Activated CD4-positive, alpha-beta T cell treated with anti-CD3 and anti-CD28 coated beads, Interleukin-2, amount 10 ng/mL, durations not matched to agents 7 days and 5 days (primary cell): ENCODE results near the gene SLC26A8. TPM values are rescaled to one million over a fixed set of nuclear protein-coding genes. Genes with fewer than 3 reads are reported as not detected.
"Not testable (repeated sequence)": the region's sequence is repeated elsewhere in the genome, so short reads cannot be mapped to it uniquely, and the experiment has no call there.

ENCODE experiments used
- CTCF ChIA-PET: fragments of 350-600 bp; sonication (Branson Sonifier 250); formaldehyde crosslinking; loops from one replicate; lab custom pipeline; 2021; ENCODE audit warnings: antibody characterized with exemption; lab: Charles Lee
- POLR2A ChIA-PET: fragments of 350-600 bp; sonication (Branson Sonifier 250); formaldehyde crosslinking; loops from one replicate; lab custom pipeline; 2021; ENCODE audit warnings: antibody characterized with exemption; lab: Charles Lee
- DNase-seq: peaks from one replicate; pipeline ENCODE4 v3.0.0-alpha.2; 2020
- H3K27ac Mint-ChIP-seq: one replicate; pipeline ENCODE4 v1.8.0; 2021; ENCODE audit warnings: mild to moderate bottlenecking, moderate library complexity, mixed read lengths
- H3K27me3 Mint-ChIP-seq: one replicate; pipeline ENCODE4 v1.8.0; 2021; ENCODE audit warnings: mixed read lengths
- H3K36me3 Mint-ChIP-seq: one replicate; pipeline ENCODE4 v1.8.0; 2021; ENCODE audit warnings: low read depth, mixed read lengths
- H3K4me1 Mint-ChIP-seq: one replicate; pipeline ENCODE4 v1.8.0; 2021; ENCODE audit warnings: mixed read lengths
- H3K4me3 Mint-ChIP-seq: one replicate; pipeline ENCODE4 v1.8.0; 2021; ENCODE audit warnings: mild to moderate bottlenecking, moderate library complexity, mixed read lengths
- H3K9me3 Mint-ChIP-seq: one replicate; pipeline ENCODE4 v1.8.0; 2021; ENCODE audit warnings: mixed read lengths
- total RNA-seq, 2 experiments: library from RNA; stranded (reverse); gene quantifications; one replicate each; pipeline ENCODE4 v1.2.3, GENCODE V29; 2021

The SLC26A8 gene
- total RNA-seq, 2 experiments from 2014 or later: not detected

DNA sequence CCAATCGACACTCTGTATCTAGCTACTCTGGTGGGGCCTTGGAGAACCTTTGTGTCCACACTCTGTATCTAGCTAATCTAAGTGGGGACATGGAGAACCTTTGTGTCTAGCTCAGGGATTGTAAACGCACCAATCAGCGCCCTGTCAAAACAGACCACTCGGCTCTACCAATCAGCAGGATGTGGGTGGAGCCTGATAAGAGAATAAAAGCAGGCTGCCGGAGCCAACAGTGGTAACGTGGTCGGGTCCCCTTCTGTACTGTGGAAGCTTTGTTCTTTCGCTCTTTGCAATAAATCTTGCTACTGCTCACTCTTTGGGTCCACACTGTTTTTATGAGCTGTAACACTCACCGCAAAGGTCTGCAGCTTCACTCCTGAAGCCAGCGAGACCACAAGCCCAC, 92.6 kb downstream of the SLC26A8 start:
- CTCF ChIA-PET, H3K4me1 Mint-ChIP-seq, H3K27ac Mint-ChIP-seq, DNase-seq, H3K36me3 Mint-ChIP-seq, H3K4me3 Mint-ChIP-seq, POLR2A ChIA-PET, H3K9me3 Mint-ChIP-seq, H3K27me3 Mint-ChIP-seq: not testable (repeated sequence)

DNA sequence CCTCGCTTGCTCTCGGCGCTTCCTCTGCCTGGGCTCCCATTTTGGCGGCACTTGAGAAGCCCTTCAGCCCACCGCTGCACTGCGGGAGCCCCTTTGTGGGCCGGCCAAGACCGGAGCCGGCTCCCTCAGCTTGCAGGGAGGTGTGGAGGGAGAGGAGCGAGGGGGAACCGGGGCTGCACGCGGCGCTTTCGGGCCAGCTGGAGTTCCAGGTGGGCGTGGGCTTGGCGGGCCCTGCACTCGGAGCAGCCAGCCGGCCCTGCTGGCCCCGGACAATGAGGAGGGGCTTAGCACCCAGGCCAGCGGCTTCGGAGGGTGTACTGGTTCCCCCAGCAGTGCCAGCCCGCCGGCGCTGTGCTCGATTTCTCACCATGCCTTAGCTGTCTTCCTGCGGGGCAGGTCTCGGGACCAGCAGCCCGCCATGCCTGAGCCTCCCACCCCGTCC, 93.3 kb downstream of the SLC26A8 start:
- H3K4me1 Mint-ChIP-seq: peaks cover 3% of the 10 kb centered on the region
- H3K4me3 Mint-ChIP-seq: no peak overlapping the region
- peaks cover 6% of the 10 kb centered on the region for H3K36me3 Mint-ChIP-seq
- H3K27me3 Mint-ChIP-seq: peaks cover 5% of the 10 kb centered on the region
- no peaks in the 10 kb centered on the region for H3K9me3 Mint-ChIP-seq
- ChIA-PET CTCF (no interaction called here), POLR2A (no interaction called here)
- DNase-seq: no peak
- H3K27ac Mint-ChIP-seq: no peak overlapping the region

DNA sequence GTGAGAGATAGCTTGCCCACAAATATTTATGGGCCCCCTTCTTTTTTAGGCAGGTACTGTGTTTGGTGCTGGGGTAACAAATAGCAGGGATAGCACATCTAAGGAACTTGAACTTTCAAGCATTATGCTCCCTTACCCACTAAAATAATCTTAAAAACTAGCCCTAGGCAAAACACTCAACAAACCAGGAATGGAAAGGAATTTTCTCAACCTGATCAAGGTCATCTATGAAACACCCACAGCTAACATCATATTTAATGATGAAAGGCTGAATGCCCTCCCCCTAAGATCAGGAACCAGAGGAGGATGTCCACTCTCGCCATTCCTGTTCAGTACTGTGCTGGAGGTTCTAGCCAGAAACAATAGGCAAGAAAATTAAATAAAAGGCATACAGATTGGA, 94.8 kb downstream of the SLC26A8 start:
- no peak for DNase-seq
- peaks cover 9% of the 10 kb centered on the region for H3K36me3 Mint-ChIP-seq
- H3K4me1 Mint-ChIP-seq: peaks cover 3% of the 10 kb centered on the region
- POLR2A ChIA-PET: no interaction called here
- no peak overlapping the region for H3K4me3 Mint-ChIP-seq
- no peaks in the 10 kb centered on the region for H3K9me3 Mint-ChIP-seq
- CTCF ChIA-PET: interaction anchor here (0.6 kb wide), 1 partner anchor 388 kb away, joined by 3 read pairs; no protein-coding TSS in a partner anchor
- H3K27ac Mint-ChIP-seq: no peak overlapping the region
- peaks cover 3% of the 10 kb centered on the region for H3K27me3 Mint-ChIP-seq

DNA sequence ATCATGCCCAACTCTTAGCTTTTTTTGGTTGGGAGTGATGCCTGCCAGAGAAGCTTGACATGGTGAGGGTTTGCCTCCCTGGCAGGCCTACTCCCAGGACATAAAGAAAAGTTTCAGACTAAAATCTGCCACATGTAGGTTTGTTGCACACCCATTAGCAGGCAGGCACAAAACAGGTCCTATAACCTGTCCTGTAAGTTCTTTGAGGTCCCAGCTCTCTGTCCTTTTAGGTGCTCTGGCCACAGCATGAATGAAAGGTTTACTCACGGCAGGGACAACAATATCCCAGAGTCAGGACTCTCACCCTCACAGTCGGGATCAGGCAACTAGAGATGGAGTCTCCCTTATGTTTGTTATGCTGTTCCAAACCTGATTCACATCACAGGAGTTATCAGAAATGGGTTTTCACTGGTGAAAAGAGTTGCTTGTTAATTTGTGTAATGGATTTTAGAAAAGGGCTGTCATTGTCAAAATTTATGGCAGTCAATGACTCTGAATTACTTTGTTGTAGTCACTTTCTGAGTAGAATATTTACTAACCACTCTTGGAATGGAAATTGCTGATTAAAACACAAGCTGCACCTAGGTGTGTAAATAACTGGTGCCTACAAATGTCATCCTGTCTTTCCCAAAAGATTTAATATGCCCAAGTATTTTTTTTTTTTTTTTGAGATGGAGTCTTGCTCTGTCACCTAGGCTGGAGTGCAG, 97.8 kb downstream of the SLC26A8 start:
- H3K27me3 Mint-ChIP-seq: no peaks in the 10 kb centered on the region
- ChIA-PET POLR2A (no interaction called here), CTCF (no interaction called here)
- H3K27ac Mint-ChIP-seq: no peak overlapping the region
- DNase-seq: no peak
- no peaks in the 10 kb centered on the region for H3K9me3 Mint-ChIP-seq
- H3K4me1 Mint-ChIP-seq: peaks cover 13% of the 10 kb centered on the region
- H3K36me3 Mint-ChIP-seq: peaks cover 6% of the 10 kb centered on the region
- no peak overlapping the region for H3K4me3 Mint-ChIP-seq

DNA sequence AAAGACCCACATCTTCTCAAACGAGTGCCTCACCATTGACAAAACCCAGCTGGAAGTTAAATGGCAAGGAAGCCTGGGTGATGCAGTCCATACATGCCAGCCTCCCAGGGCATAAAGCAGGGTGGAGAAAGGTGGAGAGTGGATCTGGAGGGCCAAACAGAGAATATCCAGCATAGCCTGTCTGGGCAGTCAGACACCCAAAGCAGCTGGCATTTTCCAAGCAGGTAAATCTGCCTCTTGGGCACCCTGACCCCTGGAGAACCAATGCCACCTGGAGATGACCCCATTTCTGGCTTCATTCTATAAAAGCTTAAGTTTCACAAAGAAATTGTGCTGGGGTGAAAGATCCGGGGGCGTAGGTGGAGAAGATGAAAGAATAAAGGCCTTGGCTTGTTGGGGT, 98.5 kb downstream of the SLC26A8 start:
- no peak overlapping the region for H3K4me3 Mint-ChIP-seq
- peaks cover 16% of the 10 kb centered on the region for H3K4me1 Mint-ChIP-seq
- peaks cover 6% of the 10 kb centered on the region for H3K36me3 Mint-ChIP-seq
- no peak for DNase-seq
- no peaks in the 10 kb centered on the region for H3K27me3 Mint-ChIP-seq
- CTCF ChIA-PET: no interaction called here
- POLR2A ChIA-PET: no interaction called here
- H3K9me3 Mint-ChIP-seq: no peaks in the 10 kb centered on the region
- H3K27ac Mint-ChIP-seq: no peak overlapping the region

DNA sequence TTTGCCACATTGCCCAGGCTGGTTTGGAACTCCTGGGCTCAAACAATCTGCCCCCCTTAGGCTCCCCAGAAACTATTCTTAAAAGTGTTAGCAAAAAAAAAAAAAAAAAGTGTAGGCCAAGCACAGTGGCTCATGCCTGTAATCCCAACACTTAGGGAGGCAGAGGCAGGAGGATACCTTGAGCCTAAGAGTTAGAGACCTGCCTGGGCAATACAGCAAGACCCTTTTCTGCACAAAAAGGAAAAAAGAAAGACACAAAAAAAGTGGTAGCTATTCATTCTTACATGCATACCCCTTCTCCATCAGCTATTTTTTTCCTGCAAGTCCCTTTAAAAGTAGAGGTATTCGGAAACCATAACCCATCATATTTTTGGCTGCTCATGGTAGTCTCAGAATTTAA, 100.3 kb downstream of the SLC26A8 start:
- Mint-ChIP-seq H3K4me3 (no peak overlapping the region), H3K36me3 (peaks cover 3% of the 10 kb centered on the region), H3K27ac (no peak overlapping the region), H3K27me3 (no peaks in the 10 kb centered on the region), H3K4me1 (peaks cover 19% of the 10 kb centered on the region), H3K9me3 (no peaks in the 10 kb centered on the region)
- ChIA-PET CTCF (interaction anchor here (0.6 to 1.0 kb wide), 2 partner anchors 11 to 219 kb away, joined by 3 to 4 read pairs; no protein-coding TSS in a partner anchor), POLR2A (no interaction called here)
- no peak for DNase-seq

DNA sequence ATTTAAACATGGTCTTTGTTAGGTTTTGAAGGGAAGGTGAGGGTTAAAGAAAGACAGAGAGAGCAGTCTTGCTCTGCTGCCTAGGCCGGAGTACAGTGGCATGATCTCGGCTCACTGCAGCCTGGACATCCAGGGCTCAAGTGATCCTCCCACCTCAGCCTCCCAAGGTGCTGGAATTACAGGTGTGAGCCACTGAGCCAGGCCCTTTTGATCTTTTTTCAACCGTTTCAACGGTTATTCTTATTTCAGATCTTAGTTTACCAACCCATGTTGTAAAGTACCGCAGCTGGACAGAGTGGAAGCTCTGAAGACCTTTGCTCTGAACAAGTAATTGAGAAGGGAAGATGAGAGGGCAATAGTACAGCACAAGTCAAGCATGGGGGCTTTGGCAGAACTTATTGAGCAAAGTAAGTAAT, 102.3 kb downstream of the SLC26A8 start:
- ChIA-PET CTCF (interaction anchor here (0.5 kb wide), 1 partner anchor 436 kb away, joined by 3 read pairs; no protein-coding TSS in a partner anchor), POLR2A (no interaction called here)
- no peak for DNase-seq
- no peaks in the 10 kb centered on the region for H3K9me3 Mint-ChIP-seq
- H3K27me3 Mint-ChIP-seq: no peaks in the 10 kb centered on the region
- H3K27ac Mint-ChIP-seq: no peak overlapping the region
- H3K4me1 Mint-ChIP-seq: peaks cover 38% of the 10 kb centered on the region
- peak overlapping the region; percentile 89 for H3K4me3 Mint-ChIP-seq
- H3K36me3 Mint-ChIP-seq: peaks cover 10% of the 10 kb centered on the region

DNA sequence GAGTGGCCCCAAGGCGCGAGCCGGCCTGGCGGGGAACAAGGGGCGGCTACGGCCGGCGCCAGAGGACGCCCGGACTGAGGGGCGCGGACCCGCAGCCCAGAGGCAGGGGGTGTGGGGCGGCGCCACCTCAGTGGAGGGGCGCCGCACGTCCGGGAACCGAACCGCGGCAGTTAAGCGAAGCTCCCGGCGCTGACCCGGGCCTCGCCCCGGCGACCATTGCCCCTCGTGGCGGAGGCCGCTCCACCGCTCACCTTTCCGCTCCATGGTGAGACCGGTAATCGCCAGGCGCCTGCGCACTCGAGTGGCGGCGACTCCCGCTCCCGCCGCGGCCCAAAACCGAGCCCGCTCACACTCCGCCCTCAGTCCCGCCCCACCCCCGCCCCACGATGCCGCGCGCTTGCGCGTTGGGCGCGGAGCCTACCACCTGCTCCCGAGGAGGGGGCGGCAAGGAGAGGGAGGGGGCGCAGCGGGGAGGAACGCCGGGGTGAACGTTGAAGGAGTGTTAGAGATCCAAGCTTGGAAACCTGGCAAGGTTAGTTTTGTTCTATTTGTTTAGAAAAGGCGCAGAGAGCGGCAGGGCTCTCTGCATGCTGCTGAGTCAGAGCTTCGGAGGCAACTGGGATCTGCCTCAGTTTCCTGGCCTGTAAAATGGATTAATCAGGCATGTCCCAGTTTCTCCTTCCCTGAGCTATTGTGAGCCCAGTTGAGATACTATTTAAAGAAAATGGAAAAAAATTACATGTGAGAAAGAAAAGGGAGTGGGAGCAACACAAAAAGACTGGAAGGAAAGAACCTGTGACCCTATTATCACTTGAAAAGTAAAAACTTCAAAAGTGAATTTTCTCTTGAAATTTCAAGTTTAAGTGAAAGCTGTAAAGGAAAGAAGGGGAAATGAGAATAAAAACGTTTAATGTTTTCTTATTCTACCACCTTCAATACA, 103.4 kb downstream of the SLC26A8 start, which contains the start of gene SRPK1:
Gene SRPK1 (minus strand): TSS at position 306 of the 940 bp plus-strand sequence. CDS start 42 bp downstream, at position 264.
- peaks cover 43% of the 10 kb centered on the region for H3K4me1 Mint-ChIP-seq
- no peaks in the 10 kb centered on the region for H3K27me3 Mint-ChIP-seq
- H3K27ac Mint-ChIP-seq: peak within 1 kb of the TSS; percentile 92
- no peaks in the 10 kb centered on the region for H3K9me3 Mint-ChIP-seq
- DNase-seq: peak; percentile 88
- H3K36me3 Mint-ChIP-seq: peaks cover 15% of the 10 kb centered on the region
- peak within 1 kb of the TSS; percentile 93 for H3K4me3 Mint-ChIP-seq
- POLR2A ChIA-PET: no interaction called here
- CTCF ChIA-PET: no interaction called here

DNA sequence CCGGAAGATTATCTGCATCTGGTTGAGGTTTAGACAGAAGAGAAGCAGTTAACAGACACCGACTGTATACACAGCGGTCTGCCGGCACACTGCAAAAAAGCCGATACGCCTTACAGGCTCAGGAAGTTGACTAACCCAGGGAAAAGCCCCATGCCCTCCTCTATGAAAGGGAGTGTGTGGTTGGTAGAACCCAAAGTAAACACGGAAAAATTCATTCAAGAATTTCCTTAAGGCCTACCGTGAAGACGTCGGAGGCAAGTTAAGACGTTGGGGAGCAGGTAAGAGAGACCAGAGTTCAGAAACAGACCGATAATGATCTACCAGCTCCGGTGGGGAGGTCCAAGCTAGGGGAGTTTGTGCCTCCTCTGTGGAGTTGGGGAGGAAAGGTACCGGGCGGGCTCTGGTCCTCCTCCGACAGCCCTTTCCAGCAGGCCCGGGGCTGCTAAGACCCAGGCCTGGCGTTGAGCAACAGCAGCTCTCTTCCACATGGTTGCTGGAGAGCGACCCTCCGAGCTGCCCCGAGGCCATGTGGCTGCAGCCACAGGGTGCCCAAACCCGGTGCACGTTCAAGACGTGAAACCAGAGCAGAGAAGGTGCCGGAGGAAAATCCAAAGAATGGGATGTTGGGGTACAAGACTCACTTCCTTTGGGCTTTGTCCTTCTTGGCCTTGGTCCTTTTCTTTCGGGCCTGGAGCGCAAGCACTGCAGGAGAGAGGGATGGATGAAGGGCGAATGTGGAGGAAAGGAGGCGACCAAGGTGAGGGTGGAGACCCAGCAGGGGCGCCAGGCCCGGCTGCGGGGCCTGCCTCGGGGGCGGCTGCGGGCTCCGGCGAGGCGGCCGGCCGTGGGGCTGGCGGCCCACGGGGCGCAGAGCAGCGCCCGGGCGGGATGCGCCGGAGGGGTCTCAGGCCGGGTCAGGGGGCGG, 104.4 kb downstream of the SLC26A8 start:
- Mint-ChIP-seq H3K36me3 (peaks cover 20% of the 10 kb centered on the region), H3K27ac (peak overlapping the region; percentile 92), H3K4me3 (peak overlapping the region; percentile 93), H3K4me1 (peaks cover 43% of the 10 kb centered on the region), H3K9me3 (no peaks in the 10 kb centered on the region), H3K27me3 (no peaks in the 10 kb centered on the region)
- CTCF ChIA-PET: interaction anchor here (1.4 kb wide), 1 partner anchor 89 kb away, joined by 3 read pairs; no protein-coding TSS in a partner anchor
- POLR2A ChIA-PET: no interaction called here
- DNase-seq: peak; percentile 56

DNA sequence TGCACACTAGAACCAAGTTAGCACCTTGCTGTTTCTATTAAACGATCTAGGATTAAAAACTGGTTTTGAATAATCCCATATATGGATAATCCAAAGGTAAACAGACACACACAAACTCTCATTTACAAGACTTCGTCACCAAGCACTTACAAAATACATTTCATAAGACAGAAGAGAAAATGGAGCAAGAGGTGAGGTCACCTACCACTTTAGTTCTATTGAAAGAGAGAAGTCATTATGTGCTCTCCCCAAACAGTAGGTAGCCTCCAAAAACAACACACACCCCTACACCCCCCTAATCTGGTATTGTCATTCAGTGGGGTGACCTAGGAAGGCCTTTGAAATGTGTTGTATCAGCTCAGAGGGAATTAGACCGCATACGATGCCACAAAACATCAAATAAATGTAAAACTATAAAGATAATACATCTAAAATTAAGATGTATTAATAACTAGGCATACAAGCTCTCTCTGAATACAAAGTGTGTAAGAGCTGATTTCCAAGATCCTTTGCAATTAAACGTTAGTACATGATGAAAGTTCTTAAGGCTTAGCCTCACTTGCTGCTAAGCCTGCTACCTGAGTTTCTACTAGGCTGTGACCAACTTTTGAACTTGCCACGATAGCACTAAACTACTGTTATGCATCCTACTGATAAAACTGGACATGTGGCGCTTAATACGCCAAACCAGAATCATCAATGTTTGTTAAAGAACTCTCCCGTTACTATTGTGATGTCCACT, 105.2 kb downstream of the SLC26A8 start:
- DNase-seq: peak; percentile 10

DNA sequence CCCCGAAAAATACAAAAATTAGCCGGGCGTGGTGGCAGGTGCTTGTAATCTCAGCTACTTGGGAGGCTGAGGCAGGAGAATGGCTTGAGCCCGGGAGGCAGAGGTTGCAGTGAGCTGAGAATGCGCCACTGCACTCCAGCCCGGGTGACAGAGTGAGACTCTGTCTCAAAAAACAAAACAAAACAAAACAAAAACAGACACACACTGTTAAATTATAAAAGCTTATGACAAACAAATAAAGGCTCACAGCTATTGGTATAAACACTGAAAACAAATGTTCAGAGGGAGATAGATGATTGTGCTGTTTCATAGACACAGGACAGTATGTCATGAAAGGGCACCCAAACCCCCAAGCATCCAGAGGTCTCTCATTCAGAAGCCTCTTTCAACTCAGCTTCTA, 107.5 kb downstream of the SLC26A8 start:
- POLR2A ChIA-PET, H3K9me3 Mint-ChIP-seq, H3K27me3 Mint-ChIP-seq, DNase-seq, H3K4me3 Mint-ChIP-seq: not testable (repeated sequence)
- H3K4me1 Mint-ChIP-seq: peaks cover 33% of the 10 kb centered on the region
- CTCF ChIA-PET: interaction anchor here (0.6 to 1.4 kb wide), 3 partner anchors 111 to 605 kb away, joined by 3 to 4 read pairs (median 4); partner anchors contain the start of gene MAPK14
- H3K36me3 Mint-ChIP-seq: peaks cover 42% of the 10 kb centered on the region
- H3K27ac Mint-ChIP-seq: peak overlapping the region; percentile 31

More for the DNA sequence above, 105.2 kb downstream of the SLC26A8 start:
- Mint-ChIP-seq H3K4me3 (peak overlapping the region; percentile 93), H3K36me3 (peaks cover 22% of the 10 kb centered on the region), H3K9me3 (no peaks in the 10 kb centered on the region), H3K27ac (peak overlapping the region; percentile 92), H3K4me1 (peaks cover 43% of the 10 kb centered on the region), H3K27me3 (no peaks in the 10 kb centered on the region)
- ChIA-PET POLR2A (no interaction called here), CTCF (interaction anchor here (1.4 kb wide), 1 partner anchor 88 kb away, joined by 3 read pairs; no protein-coding TSS in a partner anchor)
